GM15510 (cell line): ENCODE data around the gene SH3RF2.

ENCODE experiments used
- POLR2A ChIP-seq: IDR thresholded peaks from 3 replicates; pipeline ENCODE4 v1.6.1; 2011; ENCODE audit warnings: borderline replicate concordance; ENCODE audit not compliant: insufficient read length; ENCODE audit errors: extremely low read depth

SH3RF2 gene

GRCh38 chr5:145979270-145980223, 43.2 kb downstream of the SH3RF2 start:
- no peak for TF ChIP-seq POLR2A

GRCh38 chr5:145980259-145980658, 43.9 kb downstream of the SH3RF2 start:
- no peak for TF ChIP-seq POLR2A

- no peak for TF ChIP-seq POLR2A
Observed at GRCh38 chr5:145980718-145981117, 44.3 kb downstream of the SH3RF2 start.

GRCh38 chr5:145981589-145982571, 45.5 kb downstream of the SH3RF2 start:
- TF ChIP-seq POLR2A = no peak

GRCh38 chr5:145982572-145983318, 46.4 kb downstream of the SH3RF2 start:
- TF ChIP-seq POLR2A = no peak

GRCh38 chr5:145983446-145983845, 47.1 kb downstream of the SH3RF2 start:
- TF ChIP-seq POLR2A = no peak

- TF ChIP-seq POLR2A = no peak
Observed at GRCh38 chr5:145984072-145984471, 47.7 kb downstream of the SH3RF2 start.

- no peak for TF ChIP-seq POLR2A
Observed at GRCh38 chr5:145987856-145988255, 51.5 kb downstream of the SH3RF2 start.

- TF ChIP-seq POLR2A = no peak
Observed at GRCh38 chr5:145988993-145989392, 52.6 kb downstream of the SH3RF2 start.

GRCh38 chr5:145989428-145989827, 53.0 kb downstream of the SH3RF2 start:
- TF ChIP-seq POLR2A = no peak

GRCh38 chr5:145990170-145990569, 53.8 kb downstream of the SH3RF2 start:
- no peak for TF ChIP-seq POLR2A

GRCh38 chr5:145991044-145991575, 54.7 kb downstream of the SH3RF2 start:
- TF ChIP-seq POLR2A = no peak

- TF ChIP-seq POLR2A = no peak
Observed at GRCh38 chr5:145996135-145996534, 59.8 kb downstream of the SH3RF2 start.

GRCh38 chr5:145999208-145999607, 62.8 kb downstream of the SH3RF2 start:
- TF ChIP-seq POLR2A = no peak
